ENCODE data around the gene CTPS1. TPM values are rescaled to one million over a fixed set of nuclear protein-coding genes. Genes with fewer than 3 reads are reported as not detected.

Gene CTPS1
- total RNA-seq, 1 experiment from 2014 or later = 166 TPM

DNA sequence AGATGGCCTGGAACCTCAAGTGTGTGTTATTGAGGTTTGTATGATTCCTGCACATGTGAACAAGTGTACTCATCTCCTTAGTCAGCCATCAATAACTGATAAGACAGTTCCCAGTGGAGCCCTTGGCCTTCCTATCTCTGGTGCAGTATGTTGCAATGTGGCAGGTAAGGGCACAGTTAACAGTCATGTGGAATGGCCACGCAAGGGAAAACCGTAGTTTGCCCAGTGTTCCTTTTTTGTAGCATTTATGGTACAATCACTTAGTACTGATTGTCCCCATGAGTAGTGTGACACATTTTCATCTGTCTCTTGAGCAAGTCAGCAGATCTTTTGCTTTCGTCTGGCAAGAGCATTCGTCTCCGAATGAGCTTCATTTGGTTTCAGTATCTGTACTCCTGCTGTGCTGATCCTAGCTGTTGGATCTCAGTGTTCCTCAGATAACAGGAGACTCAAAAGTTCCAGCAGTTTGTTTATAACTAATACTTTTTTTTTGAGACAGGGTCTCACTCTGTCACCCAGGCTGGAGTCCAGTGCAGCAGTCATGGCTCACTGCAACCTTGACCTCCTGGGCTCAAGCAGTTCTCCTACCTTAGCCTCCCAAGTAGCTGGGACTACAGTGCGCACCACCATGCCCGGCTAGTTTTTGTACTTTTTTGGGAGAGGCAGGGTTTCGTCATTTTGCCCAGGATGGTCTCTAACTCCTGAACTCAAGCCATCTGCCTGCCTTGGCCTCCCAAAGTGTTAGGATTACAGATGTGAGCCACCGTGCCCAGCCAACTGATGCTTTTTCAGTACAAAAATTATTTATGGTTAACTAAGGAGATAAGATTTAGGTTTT, 8.2 kb downstream of the CTPS1 start:
- H3K9me3 ChIP-seq (ENCODE audit: control insufficient read depth, insufficient read depth, low read depth, low read length) = no peaks in the 10 kb centered on the region
- no peaks in the 10 kb centered on the region for H3K27me3 ChIP-seq (ENCODE audit: control insufficient read depth, insufficient read depth, low read length)
- peaks cover 22% of the 10 kb centered on the region for H3K4me1 ChIP-seq (ENCODE audit: control insufficient read depth, insufficient read depth, low read length)
- peaks cover 84% of the 10 kb centered on the region for H3K36me3 ChIP-seq (ENCODE audit: control insufficient read depth, insufficient read depth, low read length)
- intact Hi-C loops (cut with micrococcal nuclease; ENCODE audit: unreplicated experiment) (no loop called here), in situ Hi-C loops (cut with HindIII; ENCODE audit: low pct_unique_long_range_greater_than_20kb, low sequenced_read_pairs) (no loop called here)
- no peak overlapping the region for H3K27ac ChIP-seq (ENCODE audit: low read length)
- ChIA-PET POLR2A (no interaction called here), CTCF (no interaction called here)
- no peak for DNase-seq (ENCODE audit: low read depth, low spot score)
- no peak for TF ChIP-seq SIN3A (IDR thresholded peaks at IDR 0.05; ENCODE audit: borderline replicate concordance, insufficient read depth, low read depth, low read length)
- TF ChIP-seq, protein P1, sequence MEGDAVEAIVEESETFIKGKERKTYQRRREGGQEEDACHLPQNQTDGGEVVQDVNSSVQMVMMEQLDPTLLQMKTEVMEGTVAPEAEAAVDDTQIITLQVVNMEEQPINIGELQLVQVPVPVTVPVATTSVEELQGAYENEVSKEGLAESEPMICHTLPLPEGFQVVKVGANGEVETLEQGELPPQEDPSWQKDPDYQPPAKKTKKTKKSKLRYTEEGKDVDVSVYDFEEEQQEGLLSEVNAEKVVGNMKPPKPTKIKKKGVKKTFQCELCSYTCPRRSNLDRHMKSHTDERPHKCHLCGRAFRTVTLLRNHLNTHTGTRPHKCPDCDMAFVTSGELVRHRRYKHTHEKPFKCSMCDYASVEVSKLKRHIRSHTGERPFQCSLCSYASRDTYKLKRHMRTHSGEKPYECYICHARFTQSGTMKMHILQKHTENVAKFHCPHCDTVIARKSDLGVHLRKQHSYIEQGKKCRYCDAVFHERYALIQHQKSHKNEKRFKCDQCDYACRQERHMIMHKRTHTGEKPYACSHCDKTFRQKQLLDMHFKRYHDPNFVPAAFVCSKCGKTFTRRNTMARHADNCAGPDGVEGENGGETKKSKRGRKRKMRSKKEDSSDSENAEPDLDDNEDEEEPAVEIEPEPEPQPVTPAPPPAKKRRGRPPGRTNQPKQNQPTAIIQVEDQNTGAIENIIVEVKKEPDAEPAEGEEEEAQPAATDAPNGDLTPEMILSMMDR (IDR thresholded peaks at IDR 0.05) = no peak
- no peak for TF ChIP-seq TCF7L2 (IDR thresholded peaks at IDR 0.05; ENCODE audit: low read depth, low read length)
- no peak for TF ChIP-seq POLR2AphosphoS5 (IDR thresholded peaks at IDR 0.05; ENCODE audit: low read depth, low read length)
- TF ChIP-seq, protein P2, sequence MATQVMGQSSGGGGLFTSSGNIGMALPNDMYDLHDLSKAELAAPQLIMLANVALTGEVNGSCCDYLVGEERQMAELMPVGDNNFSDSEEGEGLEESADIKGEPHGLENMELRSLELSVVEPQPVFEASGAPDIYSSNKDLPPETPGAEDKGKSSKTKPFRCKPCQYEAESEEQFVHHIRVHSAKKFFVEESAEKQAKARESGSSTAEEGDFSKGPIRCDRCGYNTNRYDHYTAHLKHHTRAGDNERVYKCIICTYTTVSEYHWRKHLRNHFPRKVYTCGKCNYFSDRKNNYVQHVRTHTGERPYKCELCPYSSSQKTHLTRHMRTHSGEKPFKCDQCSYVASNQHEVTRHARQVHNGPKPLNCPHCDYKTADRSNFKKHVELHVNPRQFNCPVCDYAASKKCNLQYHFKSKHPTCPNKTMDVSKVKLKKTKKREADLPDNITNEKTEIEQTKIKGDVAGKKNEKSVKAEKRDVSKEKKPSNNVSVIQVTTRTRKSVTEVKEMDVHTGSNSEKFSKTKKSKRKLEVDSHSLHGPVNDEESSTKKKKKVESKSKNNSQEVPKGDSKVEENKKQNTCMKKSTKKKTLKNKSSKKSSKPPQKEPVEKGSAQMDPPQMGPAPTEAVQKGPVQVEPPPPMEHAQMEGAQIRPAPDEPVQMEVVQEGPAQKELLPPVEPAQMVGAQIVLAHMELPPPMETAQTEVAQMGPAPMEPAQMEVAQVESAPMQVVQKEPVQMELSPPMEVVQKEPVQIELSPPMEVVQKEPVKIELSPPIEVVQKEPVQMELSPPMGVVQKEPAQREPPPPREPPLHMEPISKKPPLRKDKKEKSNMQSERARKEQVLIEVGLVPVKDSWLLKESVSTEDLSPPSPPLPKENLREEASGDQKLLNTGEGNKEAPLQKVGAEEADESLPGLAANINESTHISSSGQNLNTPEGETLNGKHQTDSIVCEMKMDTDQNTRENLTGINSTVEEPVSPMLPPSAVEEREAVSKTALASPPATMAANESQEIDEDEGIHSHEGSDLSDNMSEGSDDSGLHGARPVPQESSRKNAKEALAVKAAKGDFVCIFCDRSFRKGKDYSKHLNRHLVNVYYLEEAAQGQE (IDR thresholded peaks at IDR 0.05; ENCODE audit: insufficient read depth in 1 of 2, low read depth in 2 of 2, low read length in 1 of 2) = no peak
- no peak for ATAC-seq
- no TSS peak for BruUV-seq (replicated peaks)
- no peak overlapping the region for H3K4me3 ChIP-seq (ENCODE audit: low read depth in 2 of 2, low read length in 2 of 2)

DNA sequence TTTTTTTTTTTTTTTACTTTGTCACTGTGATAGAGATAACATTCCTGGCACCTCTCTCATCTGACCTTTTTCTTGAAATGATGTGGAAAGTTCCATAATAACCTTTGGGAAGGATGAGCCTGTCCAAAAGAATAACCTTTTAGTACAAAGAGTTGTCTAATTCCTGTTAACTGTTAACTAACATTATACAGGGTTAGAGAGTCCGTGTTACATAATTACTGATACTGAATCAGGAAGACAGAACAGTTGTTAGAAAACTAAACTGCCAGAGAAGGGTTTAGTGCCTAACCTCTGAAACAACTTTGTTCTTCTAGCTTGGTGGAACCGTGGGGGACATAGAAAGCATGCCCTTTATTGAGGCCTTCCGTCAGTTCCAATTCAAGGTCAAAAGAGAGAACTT, 8.8 kb downstream of the CTPS1 start:
- Histone ChIP-seq H3K9me3 (ENCODE audit: control insufficient read depth, insufficient read depth, low read depth, low read length) (no peaks in the 10 kb centered on the region), H3K4me3 (ENCODE audit: low read depth in 2 of 2, low read length in 2 of 2) (no peak overlapping the region), H3K4me1 (ENCODE audit: control insufficient read depth, insufficient read depth, low read length) (peaks cover 16% of the 10 kb centered on the region), H3K27ac (ENCODE audit: low read length) (no peak overlapping the region), H3K36me3 (ENCODE audit: control insufficient read depth, insufficient read depth, low read length) (peaks cover 81% of the 10 kb centered on the region), H3K27me3 (ENCODE audit: control insufficient read depth, insufficient read depth, low read length) (no peaks in the 10 kb centered on the region)
- CTCF ChIA-PET = no interaction called here
- intact Hi-C loops (cut with micrococcal nuclease; ENCODE audit: unreplicated experiment) = no loop called here
- POLR2A ChIA-PET = interaction anchor here (0.7 kb wide), 1 partner anchor 8 kb away, joined by 3 read pairs; the partner anchor contains the start of gene CTPS1
- DNase-seq (ENCODE audit: low read depth, low spot score) (no peak), ATAC-seq (no peak)
- no TSS peak for BruUV-seq (replicated peaks)
- TF ChIP-seq SIN3A (IDR thresholded peaks at IDR 0.05; ENCODE audit: borderline replicate concordance, insufficient read depth, low read depth, low read length) (no peak), TCF7L2 (IDR thresholded peaks at IDR 0.05; ENCODE audit: low read depth, low read length) (no peak), POLR2AphosphoS5 (IDR thresholded peaks at IDR 0.05; ENCODE audit: low read depth, low read length) (no peak)
- TF ChIP-seq, protein P2 (IDR thresholded peaks at IDR 0.05; ENCODE audit: insufficient read depth in 1 of 2, low read depth in 2 of 2, low read length in 1 of 2) = no peak
- TF ChIP-seq, protein P1 (IDR thresholded peaks at IDR 0.05) = no peak
- in situ Hi-C loops (cut with HindIII; ENCODE audit: low pct_unique_long_range_greater_than_20kb, low sequenced_read_pairs) = no loop called here

Measured in Panc1 (cell line).